NT2/D1 (cell line): Measurements from ENCODE around the gene FBH1.

ENCODE experiments used
- SUZ12 ChIP-seq: IDR thresholded peaks from 2 replicates; pipeline ENCODE4 v1.6.1; 2011; ENCODE audit not compliant: insufficient read length, insufficient read depth; ENCODE audit errors: extremely low read depth
- YY1 ChIP-seq: IDR thresholded peaks from 2 replicates; pipeline ENCODE4 v1.6.1; 2011; ENCODE audit not compliant: insufficient read length, insufficient read depth
- ZNF274 ChIP-seq: IDR thresholded peaks from 2 replicates; pipeline ENCODE4 v1.6.1; 2011; ENCODE audit warnings: mild to moderate bottlenecking, low read depth, low read length

DNA sequence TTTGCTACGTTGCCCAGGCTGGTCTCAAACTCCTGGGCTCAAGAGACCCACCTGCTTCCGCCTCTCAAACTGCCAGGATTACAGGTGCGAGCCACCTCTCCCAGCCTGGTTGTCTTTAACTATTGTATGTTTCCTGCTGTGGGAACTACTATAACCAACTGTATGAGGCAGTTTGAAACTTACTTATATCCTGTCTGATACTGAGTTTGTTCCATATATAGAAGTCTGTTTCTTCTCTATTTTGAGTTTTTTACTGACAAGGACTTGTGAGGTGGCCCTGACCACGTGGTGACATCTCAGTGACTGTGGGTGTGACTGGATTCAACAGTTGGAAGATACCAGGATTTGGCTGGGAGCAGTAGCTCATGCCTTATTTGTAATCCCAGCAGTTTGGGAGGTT, 14.2 kb downstream of the FBH1 start:
- no peak for TF ChIP-seq YY1
- TF ChIP-seq ZNF274, result no peak
- TF ChIP-seq SUZ12, result no peak
